NCI-H1436 treated with DMSO at 0.1 percent for 48 hours (cell line): ENCODE data around the gene PP2D1.
"Not testable (repeated sequence)": the region's sequence is repeated elsewhere in the genome, so short reads cannot be mapped to it uniquely, and the experiment has no call there.

Experiments
- DNase-seq: peaks from one replicate; lab custom pipeline; 2025; lab: John Stamatoyannopoulos, UW

The PP2D1 gene, protein sequence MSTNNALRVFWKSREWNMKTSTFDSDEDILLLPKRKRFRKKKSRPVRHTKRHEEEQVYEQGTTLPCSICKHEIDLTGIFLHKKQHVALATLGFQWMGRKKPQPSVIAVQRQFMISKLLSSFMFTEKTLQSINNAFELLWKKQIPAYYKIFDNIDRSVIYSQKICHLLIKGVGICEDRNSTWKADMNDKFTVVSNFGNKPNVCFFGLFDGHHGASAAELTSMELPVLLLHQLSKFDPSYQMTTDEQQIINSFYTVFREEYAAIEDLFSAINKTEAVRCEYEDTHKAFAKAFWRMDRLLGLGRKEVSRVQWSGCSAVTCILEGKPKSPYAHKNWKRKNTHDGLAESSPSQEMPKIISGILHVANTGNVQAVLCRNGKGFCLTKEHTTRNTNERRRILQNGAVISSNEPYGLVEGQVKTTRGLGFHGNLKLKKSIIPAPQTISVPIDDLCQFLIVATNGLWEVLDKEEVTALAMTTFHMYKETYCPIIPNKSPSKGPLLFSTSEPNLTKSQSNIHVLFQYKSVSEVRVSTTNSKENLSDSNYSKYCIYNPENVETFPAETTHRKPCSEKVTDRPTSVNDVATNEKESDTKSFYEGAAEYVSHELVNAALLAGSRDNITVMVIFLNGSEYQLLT

DNA sequence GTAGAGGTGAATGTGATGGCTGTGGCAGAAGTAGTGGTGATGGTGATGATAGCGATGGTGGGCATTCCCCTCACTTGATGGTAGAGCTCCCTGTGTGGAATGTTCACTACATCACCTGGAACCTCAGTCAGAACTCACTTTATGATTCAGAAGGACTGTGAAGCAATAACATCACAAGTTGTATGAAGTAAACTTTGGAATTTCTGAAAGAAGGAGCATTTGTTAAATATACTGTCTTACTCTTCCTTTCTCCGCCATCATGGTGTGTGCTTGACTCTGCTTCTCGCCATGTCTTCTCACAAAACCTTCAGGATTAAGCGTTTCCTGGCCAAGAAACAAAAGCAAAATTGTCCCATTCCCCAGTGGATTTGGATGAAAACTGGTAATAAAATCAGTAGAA lies at the start of gene PP2D1:
PP2D1 (minus strand) TSS at position 101 of the 400 bp plus-strand sequence. CDS start 192 bp downstream, outside the sequence.
- no peak for DNase-seq

- no peak for DNase-seq
Measured at GRCh38 chr3:20060974-20061685, 49.1 kb upstream of the PP2D1 start.

DNA sequence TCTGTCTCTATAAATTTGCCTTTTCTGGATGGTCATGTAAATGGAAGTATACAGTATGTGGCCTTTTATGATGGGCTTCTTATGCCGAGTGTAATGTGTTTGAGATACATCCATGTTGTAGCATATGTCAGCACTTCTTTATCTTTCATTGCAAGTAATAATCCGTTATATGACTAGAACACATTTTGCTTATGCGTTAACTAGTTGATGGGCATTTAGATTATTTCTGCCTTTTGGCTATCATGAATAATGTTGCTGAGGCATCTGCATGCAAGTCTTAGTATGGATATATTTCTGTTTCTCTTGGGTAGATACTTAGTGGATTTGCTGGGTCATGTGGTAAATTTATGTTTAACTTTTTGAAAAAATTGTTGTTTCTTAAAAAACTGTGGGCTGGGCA lies 47.9 kb upstream of the PP2D1 start:
- DNase-seq: no peak

GRCh38 chr3:20057612-20058180 lies 45.6 kb upstream of the PP2D1 start:
- DNase-seq: no peak

- no peak for DNase-seq
Measured at GRCh38 chr3:20056725-20057611, 44.9 kb upstream of the PP2D1 start.

DNA sequence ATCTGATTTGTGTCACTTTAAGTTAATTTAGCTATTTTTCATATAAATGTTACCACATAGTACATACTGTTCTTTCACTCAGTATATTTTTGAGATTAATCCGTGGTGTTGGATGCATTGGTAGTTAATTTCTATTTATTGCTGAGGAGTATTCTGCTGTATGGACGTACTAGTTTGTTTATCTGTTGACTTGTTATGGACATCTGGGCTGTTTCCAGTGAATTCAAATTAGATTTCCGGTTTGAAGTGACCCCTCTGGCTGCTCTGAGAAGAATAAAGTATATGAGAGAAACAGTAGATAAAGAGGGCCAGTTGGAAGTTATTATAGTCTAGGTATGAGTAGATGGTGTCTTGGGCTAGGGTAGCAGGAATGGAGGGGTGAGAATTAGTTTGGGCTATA lies 43.8 kb upstream of the PP2D1 start:
- no peak for DNase-seq

GRCh38 chr3:20055020-20055775 lies 43.1 kb upstream of the PP2D1 start:
- DNase-seq: no peak

GRCh38 chr3:20054549-20054987 lies 42.5 kb upstream of the PP2D1 start:
- DNase-seq: no peak

DNA sequence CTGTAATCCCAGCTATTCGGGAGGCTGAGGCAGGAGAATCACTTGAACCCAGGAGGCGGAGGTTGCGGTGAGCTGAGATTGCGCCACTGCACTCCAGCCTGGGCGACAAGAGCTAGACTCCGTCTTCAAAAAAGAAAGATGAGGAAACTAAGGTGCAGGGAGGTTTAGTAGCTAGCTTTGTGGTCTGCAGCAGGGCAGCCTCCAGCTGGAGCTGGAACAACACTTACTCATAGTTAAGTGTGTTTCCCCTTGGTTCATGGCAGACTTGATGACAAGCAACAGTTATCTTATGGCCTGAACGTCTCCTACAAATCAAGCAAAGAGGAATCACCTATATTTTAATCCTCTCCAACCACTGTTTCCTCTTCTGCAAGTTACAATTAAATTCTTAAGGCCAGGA lies 40.8 kb upstream of the PP2D1 start:
- no peak for DNase-seq

- DNase-seq: no peak
Measured at GRCh38 chr3:20051123-20051806, 39.2 kb upstream of the PP2D1 start.

DNA sequence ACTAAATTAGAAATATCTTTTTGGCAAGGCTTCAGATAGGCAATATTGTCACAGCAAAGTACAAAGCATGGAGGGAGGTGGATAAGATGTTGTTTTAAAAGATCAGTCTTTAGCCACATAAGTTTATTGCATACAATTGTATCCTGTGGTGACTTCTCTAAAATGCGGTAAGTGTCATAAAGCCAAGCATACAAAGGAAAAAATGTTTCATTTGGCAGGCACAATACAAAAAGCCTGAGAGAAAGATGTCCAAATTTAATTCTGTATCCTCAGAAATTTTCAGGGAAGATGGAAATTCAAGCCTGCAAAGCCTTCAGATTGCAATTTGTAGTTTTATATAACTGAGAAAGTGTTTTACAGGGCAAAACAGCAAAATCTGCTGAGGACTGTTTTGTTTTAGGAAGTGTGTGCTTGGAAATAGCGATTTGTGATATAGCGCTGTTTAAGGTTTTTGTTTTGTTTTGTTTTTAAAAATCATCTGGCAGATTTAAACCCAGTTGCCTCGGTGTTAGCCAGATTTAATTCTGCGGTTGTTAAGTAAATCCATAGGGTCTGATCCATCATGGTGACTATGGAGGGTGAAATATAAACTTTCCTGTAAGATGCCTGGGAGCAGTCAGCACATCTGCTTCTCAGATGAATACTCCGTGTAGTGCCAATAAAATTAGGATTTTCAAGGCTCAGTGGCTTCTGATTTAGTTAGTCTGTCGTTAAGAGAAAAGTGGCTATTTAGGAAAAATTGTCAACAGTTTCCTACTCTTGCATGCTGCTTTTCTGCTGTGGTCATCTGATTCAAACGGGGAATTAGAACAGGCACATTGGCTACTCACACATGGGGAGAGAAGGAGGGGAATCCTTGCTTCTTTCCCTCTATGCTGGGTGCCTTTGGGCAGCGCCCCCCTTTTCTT lies 36.2 kb upstream of the PP2D1 start:
- DNase-seq: no peak

DNA sequence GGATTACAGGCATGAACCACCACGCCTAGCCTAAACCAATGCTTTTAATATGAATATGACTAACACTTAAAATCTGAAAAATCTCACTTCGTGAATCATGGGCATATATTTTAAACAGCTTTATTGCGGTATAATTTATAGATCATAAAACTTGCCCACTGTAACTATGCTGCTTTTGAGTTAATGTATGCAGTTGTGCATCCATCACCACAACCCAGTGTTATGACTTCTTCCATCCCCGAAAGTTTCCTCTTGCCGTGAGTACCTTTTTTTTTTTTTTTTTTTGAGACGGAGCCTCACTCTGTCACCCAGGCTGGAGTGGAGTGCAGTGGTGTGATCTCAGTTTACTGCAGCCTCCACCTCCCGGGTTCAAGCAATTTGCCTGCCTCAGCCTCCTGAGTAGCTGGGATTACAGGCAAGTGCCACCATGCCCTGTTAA lies 35.3 kb upstream of the PP2D1 start:
- DNase-seq: no peak

DNA sequence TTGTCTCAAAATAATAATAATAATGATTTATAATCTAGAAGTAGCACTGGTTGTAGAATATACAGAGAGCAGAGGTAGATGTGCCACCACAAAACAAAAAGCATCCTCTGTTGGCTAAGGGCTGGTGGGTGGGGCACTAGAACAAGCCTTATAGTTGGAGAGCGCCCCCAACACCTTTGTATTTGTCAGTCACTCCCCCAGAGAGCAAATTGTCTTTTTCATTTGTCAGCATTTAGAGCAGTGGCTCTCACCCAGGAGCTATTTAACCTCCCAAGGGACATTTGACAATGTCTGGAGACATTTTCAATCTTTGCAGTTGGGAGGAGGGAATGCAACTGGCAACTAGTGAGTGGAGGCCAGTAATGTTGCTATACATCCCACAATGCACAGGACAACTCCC lies 34.5 kb upstream of the PP2D1 start:
- DNase-seq: no peak

- not testable (repeated sequence) for DNase-seq
Measured at GRCh38 chr3:20045141-20045540, 33.1 kb upstream of the PP2D1 start.

GRCh38 chr3:20043825-20044224 lies 31.8 kb upstream of the PP2D1 start:
- DNase-seq: no peak

DNA sequence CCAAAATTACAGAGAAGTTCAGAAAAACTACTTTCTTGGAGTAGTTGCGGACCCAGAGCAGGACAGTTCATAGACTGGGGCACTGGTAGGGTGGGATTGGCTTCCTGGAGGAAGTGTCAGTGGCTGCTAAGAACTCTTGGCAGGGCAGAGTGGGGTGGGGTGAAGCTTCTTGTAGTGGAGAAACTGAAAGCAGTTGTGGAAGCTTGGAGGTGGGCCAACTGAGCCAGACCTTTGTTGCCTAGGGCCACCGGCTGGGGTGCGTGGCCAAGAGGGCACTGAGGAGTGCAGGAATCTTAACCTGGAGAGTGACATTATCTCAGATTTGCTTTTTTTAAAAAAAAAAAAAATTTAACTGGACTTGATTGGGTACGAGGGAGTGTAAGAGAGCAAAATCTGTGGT lies 31.3 kb upstream of the PP2D1 start:
- DNase-seq: no peak

DNA sequence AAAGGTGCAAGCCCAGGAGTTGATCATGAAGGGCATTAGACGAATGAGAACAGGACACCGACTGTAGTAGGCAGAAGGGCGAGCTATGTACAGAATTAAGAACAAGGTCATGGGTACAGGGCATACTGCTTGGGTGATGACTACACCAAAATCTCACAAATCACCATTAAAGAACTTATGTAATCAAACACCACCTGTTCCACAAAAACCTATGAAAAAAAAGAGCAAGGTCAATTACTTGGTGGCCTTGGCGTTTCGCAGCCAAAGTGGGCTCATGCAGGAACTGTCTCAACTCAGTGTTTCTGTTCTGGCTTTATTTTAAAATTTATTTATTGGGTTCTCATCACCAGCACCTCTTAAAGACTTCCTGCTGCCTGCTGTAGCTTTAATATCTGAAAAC lies 30.3 kb upstream of the PP2D1 start:
- no peak for DNase-seq

DNA sequence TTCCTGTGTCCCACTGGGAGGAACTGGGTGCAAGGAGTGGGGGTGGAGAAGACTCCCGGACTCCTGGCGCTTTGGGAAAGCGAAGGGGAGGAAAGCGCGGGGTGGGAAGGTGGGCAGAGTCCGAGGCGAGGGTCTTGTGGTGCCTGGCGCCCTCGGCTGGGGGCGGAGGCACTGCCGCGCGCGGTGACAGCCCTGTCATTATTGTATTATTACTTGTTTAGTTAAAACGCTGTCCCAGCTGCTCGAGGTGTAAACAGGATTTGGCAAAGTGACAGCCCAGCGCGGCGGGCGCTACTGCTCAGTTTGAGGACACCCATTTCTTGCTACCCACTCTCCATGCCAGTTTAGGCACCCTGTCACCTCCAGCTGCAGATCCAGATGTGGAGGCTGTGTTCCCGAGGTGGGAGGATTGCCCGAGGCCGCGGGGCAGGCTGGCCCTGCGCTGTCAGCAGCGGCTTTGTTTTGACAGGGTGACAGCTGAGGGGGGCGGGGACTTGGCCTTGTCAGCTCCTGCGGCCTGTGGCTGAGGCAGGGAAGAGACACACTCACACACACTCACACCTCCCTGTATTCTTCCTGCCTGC lies 29.2 kb upstream of the PP2D1 start:
- DNase-seq: no peak
